Osteoblast (primary cell): ENCODE results near the gene SMARCC2. TPM values are rescaled to one million over a fixed set of nuclear protein-coding genes. Genes with fewer than 3 reads are reported as not detected.

Experiments
- DNase-seq: peaks from one replicate; pipeline ENCODE4 v3.0.0; 2011; ENCODE audit warnings: low spot score, mixed read lengths; ENCODE audit not compliant: insufficient read length; ENCODE audit errors: missing footprints
- H2AFZ ChIP-seq: 2 replicates; pipeline ENCODE4 v1.6.0; 2011; ENCODE audit warnings: mild to moderate bottlenecking, low read length
- H3K27ac ChIP-seq: 2 replicates; pipeline ENCODE4 v1.5.1; 2011; ENCODE audit warnings: mild to moderate bottlenecking, low read depth, low read length, moderate library complexity
- H3K27me3 ChIP-seq: 2 replicates; pipeline ENCODE4 v1.6.0; 2012; ENCODE audit warnings: mild to moderate bottlenecking, control low read depth, inconsistent platforms, low read length, moderate library complexity; ENCODE audit not compliant: insufficient read depth
- H3K36me3 ChIP-seq: 2 replicates; pipeline ENCODE4 v1.5.1; 2011; ENCODE audit warnings: mild to moderate bottlenecking, low read length, control low read depth, moderate library complexity; ENCODE audit not compliant: insufficient read depth
- H3K4me1 ChIP-seq: 2 replicates; pipeline ENCODE4 v1.5.1; 2011; ENCODE audit warnings: mild to moderate bottlenecking, low read length, control low read depth, moderate library complexity; ENCODE audit not compliant: insufficient read depth
- H3K4me2 ChIP-seq: 2 replicates; pipeline ENCODE4 v1.6.0; 2011; ENCODE audit warnings: mild to moderate bottlenecking, low read length; ENCODE audit not compliant: insufficient read depth
- H3K4me3 ChIP-seq: fragments of 200-600 bp; sonication (generic); 3 replicates; pipeline ENCODE4 v1.5.1; 2012; ENCODE audit warnings: mild to moderate bottlenecking, low read length, inconsistent platforms; ENCODE audit not compliant: insufficient read depth
- H3K79me2 ChIP-seq: 2 replicates; pipeline ENCODE4 v1.6.0; 2012; ENCODE audit warnings: mild to moderate bottlenecking, low read length, control low read depth, inconsistent platforms; ENCODE audit not compliant: insufficient read depth
- H3K9me3 ChIP-seq: 2 replicates; pipeline ENCODE4 v1.5.1; 2011; ENCODE audit warnings: low read depth, low read length, control low read depth
- H4K20me1 ChIP-seq: 2 replicates; pipeline ENCODE4 v1.6.0; 2012; ENCODE audit warnings: mild to moderate bottlenecking, low read length, control low read depth; ENCODE audit not compliant: insufficient read depth
- CTCF ChIP-seq: IDR thresholded peaks from 2 replicates; pipeline ENCODE4 v1.5.1; 2011; ENCODE audit warnings: mild to moderate bottlenecking, low read depth, low read length, moderate library complexity; ENCODE audit errors: extremely low read depth
- total RNA-seq: library from RNA; depleted of rRNA; stranded (reverse); fragments of >200 nt; gene quantifications from 2 replicates; pipeline ENCODE4 v1.2.3, GENCODE V29; 2012

SMARCC2 gene
- total RNA-seq: 65.9 and 70.4 TPM in 2 replicates

- H3K79me2 ChIP-seq: peaks cover 39% of the 10 kb centered on the region
- DNase-seq: peak; percentile 98
- H4K20me1 ChIP-seq: peaks cover 13% of the 10 kb centered on the region
- peaks cover 14% of the 10 kb centered on the region for H3K36me3 ChIP-seq
- no peaks in the 10 kb centered on the region for H3K27me3 ChIP-seq
- peak within 1 kb of the TSS; percentile 98 for H3K4me2 ChIP-seq
- H3K4me3 ChIP-seq: peak within 1 kb of the TSS; percentile 94
- no peaks in the 10 kb centered on the region for H3K9me3 ChIP-seq
- H2AFZ ChIP-seq: peak within 1 kb of the TSS; percentile 99
- peak within 1 kb of the TSS; percentile 70 for H3K27ac ChIP-seq
- peaks cover 23% of the 10 kb centered on the region for H3K4me1 ChIP-seq
- TF ChIP-seq CTCF: peak; percentile 55
These were observed at the start of gene SMARCC2 for GRCh38 chr12:56189099-56189917. Gene SMARCC2, minus strand, starts transcription at chr12:56189483. Its CDS starts 22 bp downstream, at chr12:56189461.

- H4K20me1 ChIP-seq: peaks cover 27% of the 10 kb centered on the region
- H3K27ac ChIP-seq: no peak overlapping the region
- no peak overlapping the region for H3K4me2 ChIP-seq
- peak; percentile 66 for DNase-seq
- no peaks in the 10 kb centered on the region for H3K79me2 ChIP-seq
- no peaks in the 10 kb centered on the region for H3K4me1 ChIP-seq
- H2AFZ ChIP-seq: no peak overlapping the region
- H3K4me3 ChIP-seq: no peak overlapping the region
- no peaks in the 10 kb centered on the region for H3K27me3 ChIP-seq
- H3K9me3 ChIP-seq: no peaks in the 10 kb centered on the region
- TF ChIP-seq CTCF: no peak
- peaks cover 38% of the 10 kb centered on the region for H3K36me3 ChIP-seq
These were observed 48.3 kb upstream of the SMARCC2 start for GRCh38 chr12:56237552-56237951.

- Histone ChIP-seq H3K27me3 (no peaks in the 10 kb centered on the region), H2AFZ (no peak overlapping the region), H3K4me3 (no peak overlapping the region), H3K4me2 (no peak overlapping the region), H3K27ac (no peak overlapping the region), H3K79me2 (no peaks in the 10 kb centered on the region), H3K9me3 (no peaks in the 10 kb centered on the region), H3K4me1 (no peaks in the 10 kb centered on the region), H4K20me1 (peaks cover 23% of the 10 kb centered on the region), H3K36me3 (peaks cover 33% of the 10 kb centered on the region)
- peak; percentile 86 for DNase-seq
- TF ChIP-seq CTCF: no peak
These were observed 47.7 kb upstream of the SMARCC2 start for GRCh38 chr12:56236985-56237384.

GRCh38 chr12:56236091-56236490 lies 46.8 kb upstream of the SMARCC2 start:
- Histone ChIP-seq H3K79me2 (no peaks in the 10 kb centered on the region), H4K20me1 (peaks cover 14% of the 10 kb centered on the region), H3K4me1 (no peaks in the 10 kb centered on the region), H3K4me3 (no peak overlapping the region), H3K4me2 (no peak overlapping the region), H3K36me3 (peaks cover 24% of the 10 kb centered on the region), H3K27me3 (no peaks in the 10 kb centered on the region), H2AFZ (no peak overlapping the region), H3K27ac (no peak overlapping the region), H3K9me3 (no peaks in the 10 kb centered on the region)
- DNase-seq: peak; percentile 53
- TF ChIP-seq CTCF: no peak
